Measurements from ENCODE around the gene YARS1.

The YARS1 gene

DNA sequence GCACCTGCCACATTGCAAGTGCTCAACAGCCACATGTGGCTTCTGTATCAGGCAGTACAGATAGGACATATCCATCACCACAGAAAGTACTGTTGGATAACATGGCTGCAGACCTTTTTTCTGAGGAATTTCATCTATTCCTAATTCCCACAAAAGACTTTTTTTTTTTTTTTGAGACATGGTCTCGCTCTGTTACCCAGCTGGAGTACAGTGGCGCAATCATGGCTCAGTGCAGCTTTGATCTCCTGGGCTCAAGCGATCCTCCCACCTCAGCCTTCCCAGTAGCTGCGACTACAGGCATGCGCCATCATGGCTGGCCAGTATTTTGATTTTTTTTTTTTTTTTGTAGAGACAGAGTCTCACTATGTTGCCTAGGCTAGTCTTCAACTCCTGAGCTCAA is 33.3 kb downstream of the YARS1 start:
- no peaks in the 10 kb centered on the region for H3K27me3 ChIP-seq (ENCODE audit: control insufficient read depth, insufficient read depth, low read length)
- H2AFZ ChIP-seq: no peak overlapping the region
- no peaks in the 10 kb centered on the region for H3K4me1 ChIP-seq
- H3K9ac ChIP-seq: no peak overlapping the region
- H3K9me3 ChIP-seq (ENCODE audit: control insufficient read depth, low read length): no peaks in the 10 kb centered on the region
- TF ChIP-seq, protein P1, sequence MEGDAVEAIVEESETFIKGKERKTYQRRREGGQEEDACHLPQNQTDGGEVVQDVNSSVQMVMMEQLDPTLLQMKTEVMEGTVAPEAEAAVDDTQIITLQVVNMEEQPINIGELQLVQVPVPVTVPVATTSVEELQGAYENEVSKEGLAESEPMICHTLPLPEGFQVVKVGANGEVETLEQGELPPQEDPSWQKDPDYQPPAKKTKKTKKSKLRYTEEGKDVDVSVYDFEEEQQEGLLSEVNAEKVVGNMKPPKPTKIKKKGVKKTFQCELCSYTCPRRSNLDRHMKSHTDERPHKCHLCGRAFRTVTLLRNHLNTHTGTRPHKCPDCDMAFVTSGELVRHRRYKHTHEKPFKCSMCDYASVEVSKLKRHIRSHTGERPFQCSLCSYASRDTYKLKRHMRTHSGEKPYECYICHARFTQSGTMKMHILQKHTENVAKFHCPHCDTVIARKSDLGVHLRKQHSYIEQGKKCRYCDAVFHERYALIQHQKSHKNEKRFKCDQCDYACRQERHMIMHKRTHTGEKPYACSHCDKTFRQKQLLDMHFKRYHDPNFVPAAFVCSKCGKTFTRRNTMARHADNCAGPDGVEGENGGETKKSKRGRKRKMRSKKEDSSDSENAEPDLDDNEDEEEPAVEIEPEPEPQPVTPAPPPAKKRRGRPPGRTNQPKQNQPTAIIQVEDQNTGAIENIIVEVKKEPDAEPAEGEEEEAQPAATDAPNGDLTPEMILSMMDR (IDR thresholded peaks at IDR 0.05): no peak
- H3K4me2 ChIP-seq (ENCODE audit: low read length): no peak overlapping the region
- no peak overlapping the region for H3K4me3 ChIP-seq (ENCODE audit: low read depth, low read length)
- peaks cover 2% of the 10 kb centered on the region for H3K36me3 ChIP-seq (ENCODE audit: control insufficient read depth, insufficient read depth, low read length)
- no peak overlapping the region for H3K27ac ChIP-seq
- H3K79me2 ChIP-seq: no peaks in the 10 kb centered on the region

DNA sequence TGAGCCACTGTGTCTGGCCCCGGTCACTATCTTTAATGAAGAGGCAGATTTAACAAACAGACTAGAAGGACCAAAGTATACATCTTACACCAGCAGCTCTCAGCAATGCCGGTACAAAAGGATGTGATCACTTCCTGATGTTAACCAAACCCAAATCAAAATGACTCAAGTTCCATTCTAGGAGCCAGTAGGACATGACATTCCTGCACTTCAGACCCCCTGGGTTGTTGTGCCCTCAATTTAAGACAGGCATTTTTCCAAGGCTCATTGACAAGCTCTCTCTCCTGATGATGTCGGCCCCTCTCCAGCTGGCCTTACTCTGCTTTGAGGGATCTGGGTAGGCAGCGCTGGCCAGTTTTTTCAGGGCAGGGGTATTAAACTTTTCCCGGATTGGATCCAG is 35.1 kb downstream of the YARS1 start:
- peaks cover 2% of the 10 kb centered on the region for H3K36me3 ChIP-seq (ENCODE audit: control insufficient read depth, insufficient read depth, low read length)
- no peaks in the 10 kb centered on the region for H3K27me3 ChIP-seq (ENCODE audit: control insufficient read depth, insufficient read depth, low read length)
- TF ChIP-seq, protein P1 (IDR thresholded peaks at IDR 0.05): no peak
- no peak overlapping the region for H3K27ac ChIP-seq
- H3K9ac ChIP-seq: no peak overlapping the region
- no peak overlapping the region for H3K4me2 ChIP-seq (ENCODE audit: low read length)
- no peaks in the 10 kb centered on the region for H3K79me2 ChIP-seq
- H3K9me3 ChIP-seq (ENCODE audit: control insufficient read depth, low read length): no peaks in the 10 kb centered on the region
- H3K4me3 ChIP-seq (ENCODE audit: low read depth, low read length): no peak overlapping the region
- H3K4me1 ChIP-seq: no peaks in the 10 kb centered on the region
- H2AFZ ChIP-seq: no peak overlapping the region

DNA sequence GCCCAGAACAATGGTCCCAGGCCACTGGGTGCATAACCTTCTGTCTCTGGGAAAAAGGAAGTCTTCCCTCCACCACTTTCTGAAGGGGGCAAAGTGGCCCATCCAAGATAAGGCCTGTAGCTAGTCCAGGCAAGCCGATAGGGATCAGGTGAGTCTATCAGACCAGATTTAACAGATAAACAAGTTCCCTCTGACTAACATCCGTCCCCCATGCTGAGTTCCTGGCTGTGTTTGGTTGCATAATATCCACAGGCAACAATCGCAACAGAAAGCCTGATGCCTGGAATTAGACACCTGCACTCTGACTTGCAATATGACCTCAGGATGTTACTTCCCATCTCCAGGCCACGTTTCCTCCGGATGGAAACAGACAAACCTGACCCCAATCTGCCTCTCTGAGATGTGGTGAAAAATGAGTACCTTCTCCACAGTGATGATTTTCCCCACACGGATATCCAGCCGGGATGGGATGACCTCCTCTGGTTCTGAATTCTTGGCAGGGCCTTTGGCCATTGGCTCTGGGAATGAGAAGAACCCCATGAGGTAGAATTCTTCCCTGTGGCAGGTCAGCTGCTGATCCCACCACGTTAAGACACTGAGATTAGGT is 36.4 kb downstream of the YARS1 start:
- TF ChIP-seq, protein P1 (IDR thresholded peaks at IDR 0.05): no peak

DNA sequence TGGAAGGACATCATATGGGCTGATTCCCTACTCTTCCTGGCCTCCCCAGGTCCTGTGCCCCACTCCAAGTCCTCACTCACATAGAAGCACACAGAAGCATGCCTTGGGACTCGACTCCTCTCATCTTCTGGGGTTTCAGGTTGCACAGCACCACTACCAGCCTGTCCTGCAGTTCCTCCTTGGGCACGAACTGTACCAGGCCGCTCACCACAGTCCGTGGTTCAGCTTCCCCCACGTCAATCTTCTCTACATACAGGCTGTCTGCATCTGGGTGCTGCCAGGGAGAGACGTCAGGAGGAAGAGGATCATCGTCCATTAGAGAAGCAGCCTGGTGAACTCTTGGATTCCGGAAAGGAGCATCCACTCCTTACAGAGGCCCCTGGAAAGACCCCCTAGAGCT is 37.2 kb downstream of the YARS1 start:
- no peak overlapping the region for H3K4me3 ChIP-seq (ENCODE audit: low read depth, low read length)
- no peak overlapping the region for H2AFZ ChIP-seq
- no peak overlapping the region for H3K9ac ChIP-seq
- no peak overlapping the region for H3K4me2 ChIP-seq (ENCODE audit: low read length)
- H3K9me3 ChIP-seq (ENCODE audit: control insufficient read depth, low read length): no peaks in the 10 kb centered on the region
- H3K27ac ChIP-seq: no peak overlapping the region
- peaks cover 2% of the 10 kb centered on the region for H3K36me3 ChIP-seq (ENCODE audit: control insufficient read depth, insufficient read depth, low read length)
- H3K4me1 ChIP-seq: no peaks in the 10 kb centered on the region
- H3K79me2 ChIP-seq: no peaks in the 10 kb centered on the region
- H3K27me3 ChIP-seq (ENCODE audit: control insufficient read depth, insufficient read depth, low read length): no peaks in the 10 kb centered on the region
- TF ChIP-seq, protein P1 (IDR thresholded peaks at IDR 0.05): no peak

More for the DNA sequence above, 36.4 kb downstream of the YARS1 start:
- Histone ChIP-seq H3K9ac (no peak overlapping the region), H3K9me3 (ENCODE audit: control insufficient read depth, low read length) (no peaks in the 10 kb centered on the region), H3K4me3 (ENCODE audit: low read depth, low read length) (no peak overlapping the region), H3K36me3 (ENCODE audit: control insufficient read depth, insufficient read depth, low read length) (peaks cover 2% of the 10 kb centered on the region), H3K4me1 (no peaks in the 10 kb centered on the region), H3K79me2 (no peaks in the 10 kb centered on the region), H2AFZ (no peak overlapping the region), H3K27me3 (ENCODE audit: control insufficient read depth, insufficient read depth, low read length) (no peaks in the 10 kb centered on the region), H3K27ac (no peak overlapping the region), H3K4me2 (ENCODE audit: low read length) (peak overlapping the region; percentile 23)

DNA sequence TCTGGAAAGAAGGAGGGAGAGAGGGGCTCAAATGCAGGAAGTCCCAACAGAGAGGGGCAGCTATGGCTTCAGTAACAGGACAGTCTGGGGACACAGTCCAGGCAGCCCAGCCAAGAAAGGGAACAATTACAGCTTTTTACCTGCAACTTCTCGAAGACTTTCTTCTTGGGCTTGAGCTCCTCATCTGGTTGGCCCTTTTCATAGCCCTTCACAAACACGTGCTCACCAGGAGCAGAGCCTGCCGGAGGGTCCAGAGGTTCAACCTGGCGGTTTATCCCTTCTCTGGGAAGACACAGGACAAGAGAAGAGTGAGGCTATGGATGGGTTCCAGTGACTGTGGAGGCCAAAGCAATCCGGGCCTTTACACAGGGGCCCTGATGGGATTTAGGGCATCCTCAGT is 37.9 kb downstream of the YARS1 start:
- TF ChIP-seq, protein P1 (IDR thresholded peaks at IDR 0.05): no peak
- Histone ChIP-seq H3K4me1 (no peaks in the 10 kb centered on the region), H3K27ac (no peak overlapping the region), H3K9ac (no peak overlapping the region), H3K4me3 (ENCODE audit: low read depth, low read length) (no peak overlapping the region), H3K9me3 (ENCODE audit: control insufficient read depth, low read length) (no peaks in the 10 kb centered on the region), H2AFZ (no peak overlapping the region), H3K27me3 (ENCODE audit: control insufficient read depth, insufficient read depth, low read length) (no peaks in the 10 kb centered on the region), H3K79me2 (no peaks in the 10 kb centered on the region), H3K36me3 (ENCODE audit: control insufficient read depth, insufficient read depth, low read length) (peaks cover 2% of the 10 kb centered on the region), H3K4me2 (ENCODE audit: low read length) (no peak overlapping the region)

Data from parathyroid adenoma (tissue), 2 donors.